ENCODE data around the gene RASGRP1. TPM values are rescaled to one million over a fixed set of nuclear protein-coding genes. Genes with fewer than 3 reads are reported as not detected.

RASGRP1 gene
- total RNA-seq, 1 donor, result 0.36 TPM

- Histone ChIP-seq H3K27me3 (ENCODE audit: insufficient read depth, low read length) (no peaks in the 10 kb centered on the region), H3K79me2 (ENCODE audit: insufficient read depth, low read length) (no peaks in the 10 kb centered on the region), H3K4me1 (ENCODE audit: insufficient read depth, low read length) (peaks cover 21% of the 10 kb centered on the region), H3K27ac (ENCODE audit: low read depth, low read length) (peak overlapping the region; percentile 9), H3K4me3 (ENCODE audit: insufficient read depth, low read length) (no peak overlapping the region), H3K9me3 (ENCODE audit: low read depth, low read length) (no peaks in the 10 kb centered on the region), H2AFZ (ENCODE audit: low read length) (no peak overlapping the region), H4K20me1 (ENCODE audit: insufficient read depth, low read length) (no peaks in the 10 kb centered on the region), H3K4me2 (ENCODE audit: insufficient read depth, low read length) (no peak overlapping the region), H3K36me3 (ENCODE audit: insufficient read depth, low read length) (no peaks in the 10 kb centered on the region)
- no peak for TF ChIP-seq CTCF (IDR thresholded peaks at IDR 0.05; ENCODE audit: extremely low read depth, low read depth, low read length)
- DNase-seq (ENCODE audit: insufficient read length, low spot score, missing footprints), result peak; percentile 59
These were observed 44.6 kb downstream of the RASGRP1 start for GRCh38 chr15:38520035-38520434.

GRCh38 chr15:38518084-38518483, 46.5 kb downstream of the RASGRP1 start:
- Histone ChIP-seq H3K9me3 (ENCODE audit: low read depth, low read length) (no peaks in the 10 kb centered on the region), H3K4me1 (ENCODE audit: insufficient read depth, low read length) (peaks cover 18% of the 10 kb centered on the region), H3K4me3 (ENCODE audit: insufficient read depth, low read length) (no peak overlapping the region), H3K27ac (ENCODE audit: low read depth, low read length) (no peak overlapping the region), H3K79me2 (ENCODE audit: insufficient read depth, low read length) (no peaks in the 10 kb centered on the region), H3K4me2 (ENCODE audit: insufficient read depth, low read length) (no peak overlapping the region), H4K20me1 (ENCODE audit: insufficient read depth, low read length) (no peaks in the 10 kb centered on the region), H2AFZ (ENCODE audit: low read length) (no peak overlapping the region), H3K36me3 (ENCODE audit: insufficient read depth, low read length) (no peaks in the 10 kb centered on the region), H3K27me3 (ENCODE audit: insufficient read depth, low read length) (no peaks in the 10 kb centered on the region)
- DNase-seq (ENCODE audit: insufficient read length, low spot score, missing footprints), result no peak
- TF ChIP-seq CTCF (IDR thresholded peaks at IDR 0.05; ENCODE audit: extremely low read depth, low read depth, low read length), result no peak

GRCh38 chr15:38517312-38517975, 47.2 kb downstream of the RASGRP1 start:
- Histone ChIP-seq H3K4me2 (ENCODE audit: insufficient read depth, low read length) (no peak overlapping the region), H3K4me1 (ENCODE audit: insufficient read depth, low read length) (peaks cover 18% of the 10 kb centered on the region), H3K9me3 (ENCODE audit: low read depth, low read length) (no peaks in the 10 kb centered on the region), H3K79me2 (ENCODE audit: insufficient read depth, low read length) (no peaks in the 10 kb centered on the region), H3K27me3 (ENCODE audit: insufficient read depth, low read length) (peaks cover 1% of the 10 kb centered on the region), H3K4me3 (ENCODE audit: insufficient read depth, low read length) (no peak overlapping the region), H3K27ac (ENCODE audit: low read depth, low read length) (peak overlapping the region; percentile 30), H2AFZ (ENCODE audit: low read length) (no peak overlapping the region), H4K20me1 (ENCODE audit: insufficient read depth, low read length) (no peaks in the 10 kb centered on the region), H3K36me3 (ENCODE audit: insufficient read depth, low read length) (no peaks in the 10 kb centered on the region)
- TF ChIP-seq CTCF (IDR thresholded peaks at IDR 0.05; ENCODE audit: extremely low read depth, low read depth, low read length), result no peak
- peak; percentile 66 for DNase-seq (ENCODE audit: insufficient read length, low spot score, missing footprints)

GRCh38 chr15:38516626-38517025, 48.0 kb downstream of the RASGRP1 start:
- Histone ChIP-seq H3K4me3 (ENCODE audit: insufficient read depth, low read length) (no peak overlapping the region), H3K9me3 (ENCODE audit: low read depth, low read length) (no peaks in the 10 kb centered on the region), H3K36me3 (ENCODE audit: insufficient read depth, low read length) (no peaks in the 10 kb centered on the region), H3K27ac (ENCODE audit: low read depth, low read length) (peak overlapping the region; percentile 30), H3K4me2 (ENCODE audit: insufficient read depth, low read length) (no peak overlapping the region), H2AFZ (ENCODE audit: low read length) (no peak overlapping the region), H3K79me2 (ENCODE audit: insufficient read depth, low read length) (no peaks in the 10 kb centered on the region), H3K27me3 (ENCODE audit: insufficient read depth, low read length) (peaks cover 2% of the 10 kb centered on the region), H3K4me1 (ENCODE audit: insufficient read depth, low read length) (peaks cover 18% of the 10 kb centered on the region), H4K20me1 (ENCODE audit: insufficient read depth, low read length) (no peaks in the 10 kb centered on the region)
- TF ChIP-seq CTCF (IDR thresholded peaks at IDR 0.05; ENCODE audit: extremely low read depth, low read depth, low read length), result no peak
- DNase-seq (ENCODE audit: insufficient read length, low spot score, missing footprints), result no peak
